ENCODE measurements around the gene VGLL4.

The VGLL4 gene

GRCh38 chr3:11568503-11569155 lies 75.1 kb downstream of the VGLL4 start:
- no peaks in the 10 kb centered on the region for H3K27me3 ChIP-seq (ENCODE audit: insufficient read depth, poor library complexity, severe bottlenecking)
- no peak overlapping the region for H3K4me3 ChIP-seq (replicated peaks; ENCODE audit: insufficient read depth, low read length)
- no peak overlapping the region for H3K27ac ChIP-seq (replicated peaks)
- TF ChIP-seq POLR2AphosphoS5 (IDR thresholded peaks at IDR 0.05; ENCODE audit: low read depth) (no peak), GABPA (IDR thresholded peaks at IDR 0.05; ENCODE audit: low read depth) (no peak), CTCF (IDR thresholded peaks at IDR 0.05; ENCODE audit: insufficient read depth, low read length) (no peak), SPI1 (IDR thresholded peaks at IDR 0.05; ENCODE audit: borderline replicate concordance, low read depth) (no peak), REST (IDR thresholded peaks at IDR 0.05; ENCODE audit: insufficient replicate concordance, low read depth) (no peak)
- DNase-seq (ENCODE audit: low read depth in 1 of 2, low spot score in 1 of 2) = no peak

- TF ChIP-seq REST (IDR thresholded peaks at IDR 0.05; ENCODE audit: insufficient replicate concordance, low read depth) = no peak
- no peak for TF ChIP-seq POLR2AphosphoS5 (IDR thresholded peaks at IDR 0.05; ENCODE audit: low read depth)
- no peak for TF ChIP-seq SPI1 (IDR thresholded peaks at IDR 0.05; ENCODE audit: borderline replicate concordance, low read depth)
- TF ChIP-seq CTCF (IDR thresholded peaks at IDR 0.05; ENCODE audit: insufficient read depth, low read length) = no peak
- no peak for TF ChIP-seq GABPA (IDR thresholded peaks at IDR 0.05; ENCODE audit: low read depth)
- Histone ChIP-seq H3K4me3 (replicated peaks; ENCODE audit: insufficient read depth, low read length) (no peak overlapping the region), H3K27ac (replicated peaks) (no peak overlapping the region), H3K27me3 (ENCODE audit: insufficient read depth, poor library complexity, severe bottlenecking) (no peaks in the 10 kb centered on the region)
- no peak for DNase-seq (ENCODE audit: low read depth in 1 of 2, low spot score in 1 of 2)
Observed at GRCh38 chr3:11567516-11568467, 75.9 kb downstream of the VGLL4 start.

- no peak for DNase-seq (ENCODE audit: low read depth in 1 of 2, low spot score in 1 of 2)
- Histone ChIP-seq H3K27me3 (ENCODE audit: insufficient read depth, poor library complexity, severe bottlenecking) (no peaks in the 10 kb centered on the region), H3K27ac (replicated peaks) (no peak overlapping the region), H3K4me3 (replicated peaks; ENCODE audit: insufficient read depth, low read length) (no peak overlapping the region)
- TF ChIP-seq SPI1 (IDR thresholded peaks at IDR 0.05; ENCODE audit: borderline replicate concordance, low read depth) (no peak), CTCF (IDR thresholded peaks at IDR 0.05; ENCODE audit: insufficient read depth, low read length) (no peak), REST (IDR thresholded peaks at IDR 0.05; ENCODE audit: insufficient replicate concordance, low read depth) (no peak), POLR2AphosphoS5 (IDR thresholded peaks at IDR 0.05; ENCODE audit: low read depth) (no peak), GABPA (IDR thresholded peaks at IDR 0.05; ENCODE audit: low read depth) (no peak)
Observed at GRCh38 chr3:11566916-11567315, 76.8 kb downstream of the VGLL4 start.

Data from HL-60 (cell line).